ENCODE data around the gene XPO5.
"Not testable (repeated sequence)": the region's sequence is repeated elsewhere in the genome, so short reads cannot be mapped to it uniquely, and the experiment has no call there.

XPO5 gene

DNA sequence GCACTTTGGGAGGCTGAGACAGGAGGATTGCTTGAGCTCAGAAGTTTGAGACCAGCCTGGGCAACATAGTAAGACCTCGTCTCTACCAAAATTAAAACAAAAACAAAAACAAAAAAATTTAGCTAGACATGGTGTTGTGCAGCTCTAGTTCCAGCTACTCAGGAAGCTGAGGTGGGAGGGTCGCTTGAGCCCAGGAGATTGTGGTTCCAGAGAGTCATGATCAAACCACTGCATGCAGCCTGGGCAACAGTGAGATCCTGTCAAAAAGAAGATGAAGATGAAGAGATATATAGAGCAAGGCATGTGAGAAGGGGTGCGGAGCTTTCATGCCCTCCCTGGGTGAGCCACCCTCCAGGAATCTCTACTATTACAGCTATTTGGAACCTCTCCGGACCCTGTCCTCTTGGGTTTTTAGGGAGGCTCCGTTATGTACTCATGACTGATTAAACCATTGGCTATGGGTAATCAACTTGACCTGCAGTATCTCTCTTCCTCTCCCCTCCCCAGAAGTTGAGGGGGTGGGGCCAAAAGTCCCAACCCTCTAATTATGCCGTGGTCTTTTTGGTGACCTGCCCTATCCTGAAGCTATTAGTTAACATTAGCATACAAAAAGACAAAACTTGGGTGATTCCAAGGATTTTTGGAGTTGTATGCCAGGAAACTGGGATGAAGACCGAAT is 9.2 kb upstream of the XPO5 start:
- DNase-seq (ENCODE audit: low read depth, low spot score), result no peak

DNA sequence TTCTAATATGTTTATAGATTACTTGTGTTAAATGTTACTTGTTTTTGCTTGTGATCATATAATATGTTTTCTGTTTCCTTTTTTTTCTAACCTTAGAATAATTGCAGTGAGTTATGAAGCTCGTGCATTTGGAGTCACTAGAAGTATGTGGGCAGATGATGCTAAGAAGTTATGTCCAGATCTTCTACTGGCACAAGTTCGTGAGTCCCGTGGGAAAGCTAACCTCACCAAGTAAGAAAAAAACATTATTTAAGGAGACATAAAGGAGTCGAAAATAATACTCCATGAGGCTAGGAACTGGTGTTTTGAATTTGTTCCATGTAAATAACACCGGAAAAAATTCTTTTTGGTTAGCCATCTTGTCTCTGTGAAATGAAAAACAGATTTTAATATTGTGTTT is 7.1 kb upstream of the XPO5 start:
- no peak for DNase-seq (ENCODE audit: low read depth, low spot score)

DNA sequence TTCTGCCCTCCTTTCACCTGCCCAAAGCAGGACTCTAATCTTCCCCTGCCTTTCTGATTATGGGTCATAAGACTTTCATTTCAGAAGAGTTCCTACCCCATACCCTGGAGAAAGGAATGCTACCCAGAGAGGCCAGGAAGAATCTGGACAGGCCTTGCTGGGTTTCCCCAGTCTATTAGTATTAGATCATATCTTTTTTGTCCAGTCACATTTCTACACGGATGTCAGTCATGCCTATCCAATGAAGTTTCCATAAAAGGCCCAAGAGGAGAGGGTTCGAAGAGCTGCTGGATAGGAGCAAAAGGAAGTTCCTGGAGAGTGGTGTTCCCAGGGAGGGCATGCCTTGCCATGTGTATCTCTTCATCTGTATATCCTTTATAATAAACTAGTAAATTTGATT is 3.3 kb upstream of the XPO5 start:
- no peak for DNase-seq (ENCODE audit: low read depth, low spot score)

GRCh38 chr6:43578748-43579147 is 2.9 kb upstream of the XPO5 start:
- no peak for DNase-seq (ENCODE audit: low read depth, low spot score)

DNA sequence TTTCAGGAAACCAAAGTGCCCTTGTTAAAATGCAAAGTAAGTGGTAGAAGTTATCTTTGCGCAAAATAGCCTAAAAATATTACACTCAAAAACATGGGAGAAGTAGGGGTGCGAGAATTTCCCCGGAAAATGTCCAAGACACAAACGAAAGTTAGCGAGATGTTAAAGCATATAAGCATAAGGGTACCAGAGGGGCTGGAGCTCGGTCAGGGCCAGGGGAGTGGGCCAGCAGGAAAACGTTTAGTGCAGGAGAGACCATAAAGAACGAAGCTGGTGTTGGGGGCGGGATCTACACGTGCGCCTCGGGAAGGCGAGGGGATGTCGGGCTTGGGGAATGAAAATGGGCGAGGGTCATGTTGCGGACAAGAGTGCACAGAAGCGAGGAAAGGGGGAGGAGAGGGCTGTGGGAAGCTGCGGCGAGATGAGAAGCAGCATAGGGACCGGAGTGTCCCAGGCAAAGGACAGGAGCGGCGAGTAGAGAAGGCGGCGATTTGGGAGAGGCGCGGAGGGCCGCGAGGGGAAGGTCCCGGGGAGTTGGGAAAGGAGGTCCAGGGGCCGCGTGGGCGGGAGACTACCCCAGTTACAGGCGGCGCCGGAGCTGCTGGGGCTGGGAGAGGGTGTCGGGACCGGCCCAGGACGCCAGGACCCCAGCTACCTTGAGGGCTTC is 600 bp downstream of the XPO5 start:
- DNase-seq (ENCODE audit: low read depth, low spot score), result no peak

- DNase-seq (ENCODE audit: low read depth, low spot score), result no peak
These were observed 3.8 kb downstream of the XPO5 start for GRCh38 chr6:43572015-43572414.

DNA sequence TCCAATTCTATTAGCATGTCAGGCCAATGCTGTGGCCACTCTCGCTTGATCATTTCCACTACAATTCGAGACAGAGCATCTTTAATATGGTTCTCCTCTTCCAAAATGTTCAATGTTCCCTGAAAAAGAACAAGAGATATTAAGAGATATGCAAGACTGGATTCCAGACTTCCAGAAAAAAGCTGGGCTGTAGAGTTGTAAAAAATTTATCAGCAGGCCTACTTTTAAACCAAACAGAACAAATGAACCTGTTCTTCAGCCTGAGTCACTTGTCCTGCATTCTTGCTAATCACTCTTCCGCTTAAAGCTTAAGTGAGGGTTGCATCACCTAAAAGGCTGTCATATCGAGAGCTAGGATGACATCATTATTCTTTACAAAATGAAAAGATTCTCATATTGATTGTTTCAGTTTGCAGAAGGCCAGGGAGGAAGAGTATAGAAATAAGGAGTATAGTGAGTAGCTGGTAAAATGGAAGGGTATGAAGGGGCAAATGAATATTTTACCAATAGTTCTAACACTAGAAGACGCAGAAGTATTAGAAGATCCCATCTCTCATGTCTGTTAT is 4.9 kb downstream of the XPO5 start:
- no peak for DNase-seq (ENCODE audit: low read depth, low spot score)

- no peak for DNase-seq (ENCODE audit: low read depth, low spot score)
These were observed 16.5 kb downstream of the XPO5 start for GRCh38 chr6:43559328-43559727.

GRCh38 chr6:43557620-43558019 is 18.2 kb downstream of the XPO5 start:
- DNase-seq (ENCODE audit: low read depth, low spot score), result not testable (repeated sequence)

DNA sequence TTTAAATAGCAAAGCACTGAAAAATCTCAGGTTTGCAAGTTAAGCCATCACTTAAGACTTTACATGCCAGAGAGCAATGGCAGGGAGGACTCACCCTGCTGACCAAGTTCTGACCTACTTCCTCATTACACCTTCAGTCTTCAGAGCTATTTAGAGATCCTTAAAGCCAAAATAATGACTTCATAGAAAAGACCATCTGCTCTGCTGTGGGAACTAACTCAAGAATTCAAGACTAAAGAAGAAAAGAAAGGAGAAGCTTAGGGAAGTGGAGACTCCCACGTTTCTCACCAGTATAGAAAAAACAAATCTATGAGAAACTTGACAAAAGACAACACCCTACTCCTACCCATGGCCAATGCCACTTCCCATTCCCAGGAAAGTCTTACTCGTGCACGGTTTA is 28.6 kb downstream of the XPO5 start:
- no peak for DNase-seq (ENCODE audit: low read depth, low spot score)

- no peak for DNase-seq (ENCODE audit: low read depth, low spot score)
These were observed 31.4 kb downstream of the XPO5 start for GRCh38 chr6:43544461-43544860.

DNA sequence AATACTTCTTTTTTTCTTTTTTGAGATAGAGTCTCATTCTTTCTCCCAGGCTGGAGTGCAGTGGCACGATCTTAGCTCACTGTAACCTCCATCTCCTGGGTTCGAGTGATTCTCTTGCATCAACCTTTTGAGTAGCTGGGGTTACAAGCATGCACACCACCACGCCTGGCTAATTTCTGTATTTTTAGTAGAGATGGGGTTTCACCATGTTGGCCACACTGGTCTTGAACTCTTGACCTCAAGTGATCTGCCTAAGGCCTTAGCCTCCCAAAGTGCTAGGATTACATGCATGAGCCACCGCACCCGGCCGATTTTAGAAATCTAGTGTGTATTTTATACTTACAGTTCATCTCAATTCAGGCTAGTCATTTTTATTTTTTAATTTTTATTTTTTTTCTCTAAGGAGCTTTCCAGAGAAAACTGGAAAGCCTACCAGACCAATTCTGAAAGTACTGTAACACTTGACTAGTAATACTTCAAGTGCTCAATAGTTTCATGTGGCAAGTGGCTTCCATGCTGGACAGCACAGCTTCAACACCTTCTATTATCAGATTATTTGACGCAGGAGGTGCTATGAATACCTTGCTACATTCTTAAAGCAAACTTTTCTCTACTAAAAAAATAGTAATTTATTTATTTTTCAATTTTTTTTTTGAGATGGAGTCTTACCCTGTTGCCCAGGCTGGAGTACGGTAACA is 33.9 kb downstream of the XPO5 start:
- DNase-seq (ENCODE audit: low read depth, low spot score), result no peak

- DNase-seq (ENCODE audit: low read depth, low spot score), result no peak
These were observed 35.3 kb downstream of the XPO5 start for GRCh38 chr6:43540507-43540906.

- not testable (repeated sequence) for DNase-seq (ENCODE audit: low read depth, low spot score)
These were observed 36.4 kb downstream of the XPO5 start for GRCh38 chr6:43539409-43539808.

GRCh38 chr6:43538986-43539385 is 36.9 kb downstream of the XPO5 start:
- DNase-seq (ENCODE audit: low read depth, low spot score), result not testable (repeated sequence)

DNA sequence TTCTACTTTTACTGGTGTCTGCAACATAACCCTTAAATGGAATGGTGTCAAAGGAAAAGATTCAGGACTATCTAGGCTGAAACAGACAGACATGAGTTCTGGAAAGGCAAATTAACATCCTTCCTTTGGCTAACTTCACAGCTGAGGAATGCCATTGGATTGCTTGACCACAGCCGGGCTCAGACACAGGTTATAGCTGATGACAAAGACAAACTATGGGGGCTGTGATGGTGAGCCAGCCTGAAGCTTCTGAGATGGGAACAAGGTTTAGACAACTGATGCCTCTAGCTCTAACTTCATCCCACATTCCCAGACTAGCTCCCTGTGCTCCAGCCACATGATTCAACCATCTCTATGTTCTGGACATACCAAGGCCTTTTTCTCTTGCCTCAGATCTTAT is 43.6 kb downstream of the XPO5 start:
- no peak for DNase-seq (ENCODE audit: low read depth, low spot score)

- DNase-seq (ENCODE audit: low read depth, low spot score), result no peak
These were observed 51.3 kb downstream of the XPO5 start for GRCh38 chr6:43524483-43524961.

DNA sequence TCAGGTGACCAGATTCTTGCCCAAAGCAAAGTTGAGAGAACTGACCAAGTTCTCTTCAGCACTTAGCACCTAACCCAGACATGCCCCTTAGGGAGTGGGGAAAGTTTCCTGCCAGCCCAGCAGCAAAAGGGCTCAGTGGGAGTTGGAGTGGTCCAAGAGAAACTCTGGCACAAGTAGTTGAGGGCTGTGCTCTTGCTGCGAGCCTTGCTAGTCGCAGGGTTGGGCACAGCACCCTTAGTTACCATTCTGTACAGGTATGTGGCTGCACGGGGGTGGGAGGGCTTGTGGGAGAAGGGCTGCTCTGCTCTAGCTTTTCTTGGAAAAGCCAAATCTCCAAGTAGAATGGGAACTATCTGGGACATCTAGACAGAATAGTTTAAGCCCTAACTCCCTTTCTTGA is 52.6 kb downstream of the XPO5 start:
- DNase-seq (ENCODE audit: low read depth, low spot score), result no peak

GRCh38 chr6:43522547-43523261 is 53.1 kb downstream of the XPO5 start:
- DNase-seq (ENCODE audit: low read depth, low spot score), result no peak

- no peak for DNase-seq (ENCODE audit: low read depth, low spot score)
These were observed 54.0 kb downstream of the XPO5 start for GRCh38 chr6:43521836-43522235.

DNA sequence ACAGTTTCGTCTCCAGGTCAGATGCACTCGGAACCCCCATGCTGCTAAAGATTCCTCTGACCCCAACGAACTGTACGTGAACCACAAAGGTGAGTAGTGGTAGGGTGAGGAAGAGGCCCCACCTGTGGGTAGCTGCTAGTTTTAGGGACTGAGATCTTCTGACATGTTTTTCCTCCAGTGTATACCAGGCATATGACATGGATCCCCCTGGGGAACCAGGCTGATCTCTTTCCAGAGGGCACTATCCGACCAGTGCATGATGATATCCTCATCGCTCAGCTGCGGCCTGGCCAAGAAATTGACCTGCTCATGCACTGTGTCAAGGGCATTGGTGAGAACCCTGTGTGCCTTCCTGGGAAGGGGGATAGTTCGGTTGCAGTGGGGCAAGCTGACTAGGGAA is 55.7 kb downstream of the XPO5 start:
- DNase-seq (ENCODE audit: low read depth, low spot score), result no peak
